IPS-18c (cell line): ENCODE data around the gene BLNK.

Experiments used
- H3K4me3 ChIP-seq: 2 replicates; pipeline ENCODE4 v1.7.0; 2013; ENCODE audit warnings: low read depth, mild to moderate bottlenecking, low read length, moderate library complexity; ENCODE audit not compliant: insufficient read depth
- H3K9me3 ChIP-seq: one replicate; pipeline ENCODE4 v1.6.1; 2013; ENCODE audit warnings: mild to moderate bottlenecking, low read length, moderate library complexity; ENCODE audit not compliant: control insufficient read depth, insufficient read depth

Gene BLNK

DNA sequence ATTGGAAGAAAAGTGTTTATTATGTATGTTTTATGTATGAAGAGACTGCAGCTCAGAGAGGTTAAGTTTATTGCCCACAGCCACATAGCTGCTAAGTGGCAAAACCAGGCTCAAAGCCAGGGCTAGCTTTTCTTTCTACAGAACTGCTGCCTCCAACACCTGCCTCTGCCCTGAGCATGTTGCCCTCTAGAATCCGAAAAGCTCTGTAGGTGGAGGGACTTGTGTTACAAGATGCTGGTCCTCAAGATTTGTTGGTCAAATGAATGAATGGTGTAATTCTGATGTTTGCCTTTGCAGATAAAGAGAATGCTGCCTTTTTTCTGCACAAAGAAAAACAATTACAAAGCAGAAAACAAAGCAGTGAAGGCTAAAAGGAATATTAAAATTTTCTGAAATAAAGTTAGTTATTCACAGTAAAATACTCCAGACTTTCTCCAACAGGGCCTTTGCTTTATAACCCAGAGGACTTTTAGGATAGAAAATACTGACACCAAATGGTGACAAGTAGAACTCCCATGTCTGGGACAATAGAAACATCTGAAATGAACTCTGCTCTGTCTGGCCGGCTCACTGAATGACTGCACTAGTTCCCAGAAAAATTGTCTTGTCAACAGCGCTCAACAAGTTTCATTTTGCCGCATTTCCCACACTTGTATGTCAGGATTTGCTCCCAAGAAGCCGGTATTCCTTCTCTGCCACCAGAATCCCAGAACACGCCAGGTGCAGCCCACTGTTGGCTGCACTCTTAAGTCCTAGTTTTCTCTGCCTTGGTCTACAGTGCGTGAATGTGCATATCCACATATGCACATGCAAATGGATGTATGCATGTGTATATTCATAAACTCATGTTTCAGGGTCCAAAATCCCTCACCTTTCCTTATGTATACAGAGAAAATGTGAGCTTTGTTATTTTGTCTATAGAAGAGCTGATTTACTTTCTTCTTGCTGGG, 21.9 kb upstream of the BLNK start:
- no peak overlapping the region for H3K4me3 ChIP-seq

DNA sequence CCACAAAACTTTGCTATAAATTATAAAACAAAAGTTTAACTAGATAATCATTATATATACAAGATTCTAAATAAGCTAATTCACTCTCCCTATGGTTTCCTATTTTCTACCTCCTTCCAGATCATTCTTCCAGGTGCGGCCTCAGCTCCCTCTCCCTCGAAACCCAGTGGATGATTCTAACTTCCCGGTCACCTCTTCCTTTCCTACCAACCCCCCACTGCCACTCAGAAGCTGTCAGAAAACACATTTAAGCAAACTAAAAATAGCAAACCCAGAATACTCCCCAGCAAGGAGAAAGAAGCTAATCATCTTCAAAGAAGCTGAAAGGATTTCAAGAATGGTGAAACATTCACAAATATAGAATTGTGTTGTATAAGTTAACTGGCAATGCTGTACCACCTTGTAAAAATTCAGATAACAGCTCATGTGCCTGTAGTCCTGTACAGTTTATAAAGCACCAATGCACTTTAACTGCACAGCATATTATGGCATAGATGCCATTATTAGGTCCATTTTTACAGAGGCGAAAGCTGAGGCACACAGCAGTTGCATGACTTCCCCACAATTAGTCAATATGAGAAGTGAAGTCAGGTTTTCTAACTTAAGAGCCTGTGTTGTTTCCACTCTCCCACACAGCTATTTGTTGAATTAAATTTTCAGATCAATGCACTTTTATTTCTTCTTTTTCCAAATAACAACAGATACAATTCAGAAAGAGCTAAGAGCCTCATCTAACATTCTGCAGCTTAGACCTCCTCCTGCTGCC, 19.2 kb upstream of the BLNK start:
- H3K4me3 ChIP-seq, result no peak overlapping the region

More for the DNA sequence above, 21.9 kb upstream of the BLNK start:
- no peaks in the 10 kb centered on the region for H3K9me3 ChIP-seq

DNA sequence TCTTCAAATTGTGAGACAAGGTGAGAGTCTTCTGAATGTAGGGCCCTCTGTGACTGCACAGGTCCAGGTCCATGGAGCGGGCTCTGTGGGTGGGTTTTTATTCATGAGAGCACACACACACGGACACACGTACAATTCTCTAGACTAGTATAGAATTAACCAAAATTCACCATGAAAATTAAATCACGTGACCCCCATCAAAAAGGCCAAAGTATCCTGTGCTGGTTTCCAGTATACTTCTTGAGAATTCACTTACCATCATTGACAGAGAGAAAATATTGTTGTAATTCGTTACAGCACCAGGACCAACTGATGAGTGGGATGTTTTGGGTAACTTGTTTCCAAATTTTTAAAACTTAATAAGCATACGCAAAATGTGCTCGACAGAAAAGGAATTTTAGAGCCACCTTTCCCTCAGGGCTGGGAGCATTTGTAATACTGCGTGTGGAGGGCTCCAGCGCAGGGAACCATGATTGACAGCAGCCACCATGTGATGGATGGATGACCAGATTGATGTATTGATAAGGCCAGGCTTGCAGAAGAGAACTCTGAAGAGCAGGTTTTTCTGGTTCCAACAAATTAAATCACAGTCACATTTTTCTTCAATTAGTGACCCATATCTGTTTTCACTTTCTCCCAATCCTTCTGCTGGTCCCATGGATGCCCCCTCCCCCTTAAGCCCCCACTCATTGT, 18.0 kb upstream of the BLNK start:
- Histone ChIP-seq H3K9me3 (no peaks in the 10 kb centered on the region), H3K4me3 (no peak overlapping the region)

More for the DNA sequence above, 19.2 kb upstream of the BLNK start:
- H3K9me3 ChIP-seq, result no peaks in the 10 kb centered on the region

DNA sequence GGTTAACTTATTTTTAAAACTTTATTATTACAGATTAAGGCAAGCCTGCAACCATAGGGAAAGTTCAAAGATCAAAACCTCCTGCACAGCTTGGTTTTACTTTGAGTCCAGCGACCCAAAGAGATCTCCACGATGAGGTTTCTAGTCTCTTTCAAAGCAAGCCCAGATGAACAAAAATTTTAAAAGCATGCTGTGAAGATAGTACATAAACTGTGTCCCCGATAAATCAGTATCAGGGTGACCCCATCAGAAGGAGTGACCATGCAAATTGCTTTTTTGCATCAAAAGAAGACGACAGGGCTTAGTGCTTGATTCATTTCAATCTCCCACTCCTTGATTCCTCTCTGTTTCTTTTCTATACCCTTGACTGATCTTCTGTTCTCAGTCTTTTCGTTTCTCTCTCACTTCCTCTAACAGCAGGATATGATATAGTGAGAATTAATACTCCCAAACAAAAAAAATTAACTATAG, 16.8 kb upstream of the BLNK start:
- H3K9me3 ChIP-seq, result no peaks in the 10 kb centered on the region
- no peak overlapping the region for H3K4me3 ChIP-seq

DNA sequence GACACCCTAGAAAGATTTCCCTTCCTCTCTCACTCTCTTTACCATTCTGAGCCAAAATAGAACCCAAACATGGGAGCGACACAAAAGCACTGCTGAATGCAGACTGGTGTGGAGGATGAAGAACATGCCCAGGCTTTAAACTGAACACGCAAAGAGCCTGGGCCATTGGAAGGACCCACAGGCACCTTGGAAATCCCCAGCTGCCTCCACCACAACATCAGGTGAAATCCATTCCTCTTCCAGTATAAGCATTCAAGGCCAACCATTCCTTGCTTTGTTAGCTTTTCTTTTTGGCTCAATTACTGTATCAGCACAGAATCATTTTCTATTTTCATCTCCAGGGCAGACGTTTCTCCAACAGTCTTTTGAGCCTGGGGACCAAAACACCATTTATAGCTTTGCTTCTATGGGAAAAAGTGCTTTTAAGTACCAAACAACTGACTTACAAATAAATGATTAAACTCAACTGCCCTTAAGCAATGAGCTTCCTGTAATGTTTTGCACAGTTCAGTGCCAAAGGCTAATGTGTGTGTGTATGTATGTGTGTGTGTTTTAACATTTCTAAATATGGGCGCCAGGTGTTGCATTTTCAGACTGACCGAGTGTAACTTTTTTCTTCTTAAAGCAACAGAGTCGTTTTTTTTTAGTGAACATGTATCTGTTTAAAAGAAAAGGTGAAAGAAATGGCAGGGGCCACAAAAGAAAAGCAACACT, 16.2 kb upstream of the BLNK start:
- H3K4me3 ChIP-seq, result no peak overlapping the region

DNA sequence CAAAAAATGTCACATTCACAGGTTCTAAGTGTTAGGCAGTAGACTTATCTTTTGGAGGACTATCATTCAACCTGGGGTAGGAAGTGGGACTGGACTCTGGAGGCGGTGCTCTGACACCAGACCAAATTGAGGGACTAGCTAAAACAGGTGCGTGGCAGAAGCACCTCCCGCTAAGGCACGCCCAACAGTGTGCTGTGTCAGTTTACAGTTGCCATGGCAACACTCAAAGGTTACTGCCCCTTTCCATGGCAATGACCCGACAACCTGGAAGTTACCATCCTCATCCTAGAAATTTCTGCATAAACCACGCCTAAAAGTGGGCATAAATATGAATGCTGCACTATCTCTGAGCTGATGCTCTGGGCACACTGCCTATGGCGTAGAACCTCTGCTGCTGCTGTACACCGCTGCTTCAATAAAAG, 14.0 kb upstream of the BLNK start:
- H3K9me3 ChIP-seq, result no peaks in the 10 kb centered on the region
- no peak overlapping the region for H3K4me3 ChIP-seq

More for the DNA sequence above, 16.2 kb upstream of the BLNK start:
- no peaks in the 10 kb centered on the region for H3K9me3 ChIP-seq

DNA sequence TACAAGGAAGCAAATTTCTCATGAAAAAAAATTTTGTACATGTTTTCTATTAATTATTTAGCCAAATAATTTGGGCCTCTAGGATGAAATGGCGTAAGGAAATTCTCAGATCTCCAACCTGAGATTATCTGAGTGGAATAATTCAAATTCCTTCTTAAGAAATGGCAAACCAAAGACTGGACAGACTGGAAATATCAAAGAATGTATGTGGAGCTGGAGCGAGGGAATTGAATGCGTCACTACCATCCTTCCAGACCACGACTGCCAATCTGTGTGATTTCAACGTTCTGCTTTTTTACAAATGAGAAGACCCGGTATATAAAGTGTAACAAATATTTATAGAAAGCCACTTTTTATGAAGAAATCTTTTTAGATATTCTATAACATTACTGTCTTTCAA, 12.4 kb upstream of the BLNK start:
- H3K9me3 ChIP-seq, result no peaks in the 10 kb centered on the region
- no peak overlapping the region for H3K4me3 ChIP-seq

DNA sequence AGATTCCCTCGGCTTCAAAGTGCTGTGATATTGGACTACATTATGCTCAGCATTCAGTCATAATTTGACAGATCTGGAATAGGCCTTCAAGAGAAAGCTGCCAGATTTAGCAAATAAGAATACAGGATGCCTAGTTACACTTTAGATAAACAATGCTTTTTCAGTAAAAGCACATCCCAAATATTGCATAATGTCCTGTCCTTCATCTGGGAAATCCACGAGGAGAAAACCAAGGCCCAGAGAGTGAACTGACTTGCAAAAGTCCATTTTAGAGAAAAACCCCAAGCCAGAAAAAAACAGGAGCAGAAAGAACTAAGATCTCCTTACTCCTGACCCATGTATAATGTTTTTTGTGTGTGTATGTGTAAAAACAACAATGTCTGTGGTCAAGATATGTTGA, 12.0 kb upstream of the BLNK start:
- Histone ChIP-seq H3K4me3 (no peak overlapping the region), H3K9me3 (no peaks in the 10 kb centered on the region)

DNA sequence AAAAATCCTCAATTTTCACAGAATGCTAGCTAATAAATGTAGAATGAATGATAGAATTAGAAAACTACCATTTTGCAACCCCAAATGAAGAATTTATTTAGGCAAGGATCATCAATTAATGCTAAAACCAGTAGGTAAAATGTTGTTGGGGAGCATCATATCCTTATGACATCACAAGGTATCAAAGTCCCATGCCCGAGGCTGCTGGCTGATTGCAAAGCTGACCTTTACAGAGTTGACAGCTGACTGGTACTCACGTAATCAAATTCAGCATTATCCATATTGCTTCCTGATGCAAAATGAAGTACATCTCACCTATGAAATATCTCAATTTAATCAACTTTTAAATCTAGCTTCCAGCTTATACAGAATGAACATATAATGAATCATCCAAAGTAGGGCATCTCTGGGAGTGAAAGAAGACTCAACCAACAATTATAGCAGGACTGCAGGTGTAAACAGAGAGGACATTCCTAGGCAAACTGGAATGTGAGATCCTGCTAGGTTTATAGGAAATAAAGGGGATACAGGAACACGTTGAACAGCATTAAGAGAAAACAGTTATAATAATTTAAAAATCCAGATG, 10.2 kb upstream of the BLNK start:
- H3K4me3 ChIP-seq, result no peak overlapping the region
- H3K9me3 ChIP-seq, result no peaks in the 10 kb centered on the region

DNA sequence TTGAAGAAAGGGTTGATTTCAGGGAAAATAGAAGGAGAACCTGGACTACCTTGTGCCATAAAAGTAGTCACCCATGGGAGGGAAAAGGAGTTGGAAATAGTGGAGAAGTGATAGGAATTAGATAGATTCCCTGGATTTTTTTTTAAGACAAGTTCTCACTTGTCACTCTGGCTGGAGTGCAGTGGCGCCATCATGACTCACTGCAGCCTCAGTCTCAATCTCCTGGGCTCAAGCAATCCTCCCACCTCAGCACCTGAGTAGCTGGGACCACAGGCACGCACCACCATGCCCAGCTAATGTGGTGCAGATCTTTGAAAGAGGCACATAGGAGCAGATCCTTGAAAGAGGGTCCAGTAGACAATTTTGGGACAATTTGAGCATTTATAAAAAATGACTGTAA, 9.5 kb upstream of the BLNK start:
- Histone ChIP-seq H3K4me3 (no peak overlapping the region), H3K9me3 (no peaks in the 10 kb centered on the region)

DNA sequence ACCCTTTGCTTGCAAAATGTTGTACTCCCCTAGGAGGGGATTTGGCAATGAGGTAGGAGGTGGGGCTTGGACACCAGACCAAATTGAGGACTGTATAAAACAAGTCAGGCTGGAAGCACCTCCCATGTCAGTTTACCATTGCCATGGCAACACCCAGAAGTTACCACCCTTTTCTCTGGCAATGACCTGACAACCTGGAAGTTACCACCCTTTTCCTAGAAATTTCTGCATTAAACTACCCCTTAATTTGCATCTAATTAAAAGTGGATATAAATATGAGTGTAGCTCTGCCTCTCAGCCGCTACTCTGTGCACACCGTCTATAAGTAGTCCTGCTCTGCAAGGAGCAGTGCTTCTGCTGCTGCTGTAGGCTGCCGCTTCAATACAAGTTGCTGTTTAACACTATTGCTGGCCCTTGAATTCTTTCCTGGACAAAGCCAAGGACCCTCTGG, 7.8 kb upstream of the BLNK start:
- Histone ChIP-seq H3K9me3 (no peaks in the 10 kb centered on the region), H3K4me3 (no peak overlapping the region)

DNA sequence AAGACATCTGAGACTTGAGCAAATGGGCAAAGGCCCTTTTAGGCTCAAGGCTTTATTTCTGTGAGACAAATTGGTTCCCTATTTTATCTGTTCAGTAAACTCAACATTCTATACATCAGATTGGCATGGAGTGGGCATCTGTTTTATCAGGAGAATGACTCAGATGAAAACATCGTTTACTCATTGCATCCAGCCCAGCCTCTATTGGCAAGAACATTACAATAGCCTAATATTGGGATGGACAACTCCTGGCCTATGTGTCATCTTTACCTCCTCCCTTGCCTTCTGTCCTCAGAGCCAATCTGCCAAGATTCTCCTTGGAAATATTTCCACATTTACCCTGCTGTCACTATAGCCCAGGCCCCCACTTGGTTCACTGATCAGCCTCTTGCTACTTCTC, 5.5 kb upstream of the BLNK start:
- H3K4me3 ChIP-seq, result no peak overlapping the region
- no peaks in the 10 kb centered on the region for H3K9me3 ChIP-seq

DNA sequence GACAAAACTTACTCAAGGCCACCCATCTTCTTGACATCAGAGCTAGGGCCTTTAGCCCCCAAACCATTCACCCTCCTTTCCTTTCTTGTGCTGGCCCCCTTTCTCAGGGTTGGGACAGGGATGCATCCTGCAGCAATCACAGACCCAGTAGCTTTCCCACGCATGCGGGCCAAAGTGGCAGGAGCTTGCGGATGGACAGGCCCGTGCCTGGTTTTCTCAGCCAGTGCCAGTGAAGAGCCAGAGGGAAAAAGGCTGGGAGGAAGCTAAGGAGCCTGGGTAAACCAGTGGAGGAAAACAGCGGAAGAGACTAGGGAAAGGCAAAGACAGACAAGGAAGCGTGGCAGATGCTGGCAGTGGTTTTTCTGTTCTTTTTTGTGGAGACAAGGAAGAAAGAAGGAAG, 5.1 kb upstream of the BLNK start:
- H3K9me3 ChIP-seq, result no peaks in the 10 kb centered on the region

DNA sequence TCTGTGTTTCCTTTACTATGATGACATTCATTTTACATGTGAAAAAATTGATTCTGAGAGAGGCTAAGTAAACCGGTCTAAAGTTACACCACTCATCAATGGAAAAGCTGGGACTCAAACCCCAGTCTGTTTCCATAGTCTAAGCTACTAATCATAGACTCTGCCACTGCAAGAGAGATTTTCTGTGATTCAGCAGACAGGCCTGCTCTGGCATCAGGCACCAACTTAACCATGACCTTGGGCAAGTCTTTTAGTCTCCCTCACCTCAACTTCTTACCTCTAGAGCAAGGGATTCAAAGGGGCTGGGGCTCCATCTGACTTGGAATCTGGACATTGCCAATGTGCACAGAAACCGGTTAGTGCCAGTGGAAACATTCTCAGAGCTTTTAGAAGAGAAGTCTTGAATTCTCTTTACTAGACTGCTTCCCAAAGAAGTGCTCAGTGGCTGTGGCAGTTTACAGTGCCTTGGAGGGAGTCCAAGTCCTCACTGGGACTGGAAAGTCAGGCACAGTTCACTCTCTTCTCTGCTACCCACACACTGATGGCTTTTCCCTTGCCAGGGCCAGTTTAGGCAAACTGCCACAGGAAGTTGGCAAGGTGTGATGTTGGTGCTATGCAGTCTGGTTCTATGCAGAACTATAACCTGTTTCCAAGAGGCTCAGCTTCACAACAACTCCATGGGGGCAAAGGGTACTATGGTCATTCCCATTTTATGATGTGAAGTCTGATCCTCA, 4.5 kb upstream of the BLNK start:
- no peaks in the 10 kb centered on the region for H3K9me3 ChIP-seq
- no peak overlapping the region for H3K4me3 ChIP-seq

More for the DNA sequence above, 5.1 kb upstream of the BLNK start:
- H3K4me3 ChIP-seq, result no peak overlapping the region

DNA sequence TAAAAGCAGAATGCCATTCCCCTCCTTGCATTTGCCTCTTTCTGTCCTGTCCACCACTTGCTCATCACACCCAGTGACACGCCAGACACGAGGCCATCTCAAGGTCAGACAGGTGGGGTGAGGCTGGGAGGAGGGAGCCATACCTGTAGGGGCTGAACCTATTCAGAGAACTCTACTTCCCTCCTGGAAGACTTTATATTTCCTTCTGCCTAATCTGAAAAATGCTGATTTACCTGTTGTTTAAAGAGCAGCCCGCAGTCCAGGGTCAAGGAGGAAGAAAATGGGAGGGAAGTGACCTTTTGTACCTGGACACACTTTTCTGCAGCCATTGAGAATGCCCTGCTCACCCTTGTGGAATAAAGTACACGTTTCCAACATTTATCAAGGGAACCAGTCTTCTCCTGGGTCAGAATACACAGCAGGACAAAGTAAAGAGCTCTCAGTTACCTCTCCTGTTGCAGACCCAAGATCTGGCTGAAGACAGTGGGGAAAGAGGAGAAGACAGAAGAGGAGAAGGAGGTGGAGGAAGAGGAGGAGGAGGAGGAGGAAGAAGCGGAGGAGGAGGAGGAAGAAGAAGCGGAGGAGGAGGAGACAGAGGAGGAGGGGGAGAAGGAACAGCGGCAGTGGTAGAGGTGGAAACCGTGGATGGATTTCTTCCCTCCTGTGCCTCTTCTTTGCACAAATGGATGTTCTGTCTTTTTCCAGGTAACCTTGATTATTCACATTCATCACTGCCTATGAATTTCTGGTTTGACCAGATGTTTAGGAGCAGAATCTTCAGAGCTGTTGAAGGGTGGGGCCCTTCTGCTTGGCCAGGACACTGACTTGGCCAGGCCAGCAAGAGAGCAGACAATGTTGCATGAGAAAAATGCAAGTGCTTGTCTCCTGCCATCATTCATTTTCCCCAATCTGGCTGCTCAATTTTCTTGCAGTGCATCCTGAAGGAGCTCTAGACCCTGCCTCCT, 1.2 kb upstream of the BLNK start:
- H3K9me3 ChIP-seq, result no peaks in the 10 kb centered on the region
- H3K4me3 ChIP-seq, result no peak overlapping the region
